Loucy (cell line): ENCODE results near the gene GNAL.

Experiments used
- CTCF ChIP-seq: fragments of 200-600 bp; sonication (generic); conservative IDR thresholded peaks from 2 replicates; pipeline ENCODE4 v1.5.1; 2014; ENCODE audit warnings: mild to moderate bottlenecking, antibody characterized with exemption, low read length
- EZH2phosphoT487 ChIP-seq: fragments of 200-600 bp; IDR thresholded peaks from 2 replicates; pipeline ENCODE4 v1.6.1; 2018; ENCODE audit warnings: antibody characterized with exemption, mild to moderate bottlenecking, moderate library complexity, borderline replicate concordance

GRCh38 chr18:11866764-11867163 lies 177.7 kb downstream of the GNAL start:
- TF ChIP-seq CTCF: no peak
- no peak for TF ChIP-seq EZH2phosphoT487
